Right lobe of liver (tissue), 6 donors: ENCODE data around the gene DUS2. TPM values are rescaled to one million over a fixed set of nuclear protein-coding genes. Genes with fewer than 3 reads are reported as not detected.

Source experiments
- ATAC-seq, 4 donors: fragments of 200-7000 bp; cut with Tn5 transposase; one replicate each; pipeline ENCODE4 v1.9.1; 2020; ENCODE audit warnings: mild to moderate bottlenecking in 4 of 4, moderate library complexity in 4 of 4
- DNase-seq, 3 donors: peaks; one replicate each; pipeline ENCODE4 v3.0.0-alpha.2; 2020
- H3K27ac ChIP-seq, 3 donors: fragments of 200-600 bp; one replicate each; pipeline ENCODE4 v1.8.0; 2022
- H3K27me3 ChIP-seq, 2 donors: fragments of 200-600 bp; one replicate each; pipeline ENCODE4 v1.8.0; 2022
- H3K36me3 ChIP-seq, 4 donors: fragments of 200-600 bp; sonication (generic) in 1 of 4; one replicate each; pipeline versions ENCODE4 v1.5.1 to v1.8.0; 2017 to 2022; ENCODE audit warnings: control low read depth in 1 of 4
- H3K4me1 ChIP-seq, 4 donors: fragments of 200-600 bp; sonication (generic) in 1 of 4; one replicate each; pipeline versions ENCODE4 v1.5.1 to v1.8.0; 2017 to 2022; ENCODE audit warnings: control low read depth in 1 of 4
- H3K4me3 ChIP-seq, 3 donors: fragments of 200-600 bp; one replicate each; pipeline ENCODE4 v1.8.0; 2022
- H3K9me3 ChIP-seq, 4 donors: fragments of 200-600 bp; sonication (generic) in 1 of 4; one replicate each; pipeline versions ENCODE4 v1.5.1 to v1.8.0; 2017 to 2022; ENCODE audit warnings: control low read depth in 1 of 4
- CTCF ChIP-seq, 4 donors: fragments of 200-600 bp in 3 of 4; fragments of 450-650 bp in 1 of 4; IDR thresholded peaks; one replicate each; pipeline versions ENCODE4 v1.5.1 to v1.8.0; 2016 to 2022; ENCODE audit warnings: antibody characterized with exemption in 4 of 4, mild to moderate bottlenecking in 2 of 4
- POLR2A ChIP-seq: fragments of 450-650 bp; IDR thresholded peaks from one replicate; pipeline ENCODE4 v1.6.1; 2017; ENCODE audit warnings: antibody characterized with exemption, mild to moderate bottlenecking
- WGBS: methylation state at CpG from one replicate; pipeline ENCODE4 v1.1.6; 2018; ENCODE audit warnings: low coverage, low lambda C conversion rate; ENCODE audit not compliant: insufficient coverage; ENCODE audit errors: missing lambda C conversion rate; 5-methylcytosine and 5-hydroxymethylcytosine counted together
- intact Hi-C, 2 donors: fragments of 100-400 bp; cut with DNase I; formaldehyde crosslinking; loops; one replicate each; pipeline versions ENCODE4 v1.11.2 to v1.14.1; 2022
- total RNA-seq, 6 experiments: library from RNA; depleted of rRNA in 2 of 6; stranded (reverse); fragments of >200 nt in 2 of 6; fragmentation: NEBNext Ultra II Directional in 3 of 6; extraction: Animal tissue kit (Norgen Biotek cat#: 25700) in 3 of 6; gene quantifications; one replicate each; pipeline versions ENCODE4 v1.1.0 to v1.2.4, GENCODE V29; 2016 to 2023
- donor health status: DM: no; HTN: yes; CAD: no.
- donor health status: DM: no; HTN: no; CAD: no.
- donor health status: DM: no; HTN: no; CAD: no.
- donor health status: DM: no; HTN: yes; CAD: no.
- donor health status: DM: no; HTN: yes; CAD: no.

The DUS2 gene
- total RNA-seq, 6 experiments from 2014 or later, result 7.9 to 16.4 (median 9.2) TPM

DNA sequence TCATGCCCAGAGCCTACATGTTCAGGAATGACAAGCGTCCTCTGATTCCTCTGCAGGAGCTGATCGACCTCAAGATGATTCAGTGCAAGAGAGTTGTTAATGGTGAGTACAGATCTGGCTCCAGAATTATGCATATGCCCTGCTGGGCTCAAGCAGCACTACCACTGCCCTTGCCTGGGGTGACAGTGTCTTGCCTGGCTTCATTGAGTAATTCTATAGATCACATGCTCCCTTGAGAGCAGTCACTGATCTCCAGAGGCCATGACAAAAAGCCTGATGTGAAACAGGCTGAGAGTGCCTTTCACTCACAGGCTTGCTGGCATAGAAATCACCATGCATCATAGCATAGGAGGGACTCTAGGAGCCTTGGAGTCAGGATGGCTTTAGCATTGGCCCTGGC, 26.4 kb downstream of the DUS2 start:
- Histone ChIP-seq H3K4me1 (peaks cover 0 to 13% (median 0%) of the 10 kb centered on the region in 4 donors), H3K36me3 (peaks cover 0 to 13% (median 0%) of the 10 kb centered on the region in 4 donors), H3K9me3 (no peaks in the 10 kb centered on the region), H3K27me3 (no peaks in the 10 kb centered on the region), H3K4me3 (no peak overlapping the region), H3K27ac (no peak overlapping the region)
- intact Hi-C loops, result no loop called here
- DNase-seq, result no peak
- 100% methylated on average over 2 of the region's 2 CpGs for WGBS
- ATAC-seq, result no peak
- TF ChIP-seq CTCF (IDR thresholded peaks at IDR 0.05) (no peak), POLR2A (no peak)

DNA sequence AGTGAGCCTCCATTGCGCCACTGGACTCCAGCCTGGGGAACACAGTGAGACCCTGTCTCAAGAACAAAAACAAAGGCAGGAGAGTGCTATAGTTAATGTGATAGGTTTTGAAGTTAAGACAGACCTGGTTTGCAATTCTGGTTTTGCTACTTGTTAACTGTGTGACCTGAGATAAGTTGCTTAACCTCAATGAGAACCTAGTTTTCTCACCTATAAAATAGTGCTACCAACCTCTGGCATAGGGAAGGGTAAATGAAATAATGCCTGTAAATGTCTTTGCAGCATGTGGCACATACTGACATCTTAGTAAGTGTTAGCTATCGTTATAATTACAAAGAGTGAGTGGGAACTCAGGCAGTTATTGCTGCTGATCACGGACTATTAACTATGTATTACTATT, 32.3 kb downstream of the DUS2 start:
- WGBS, result 79% methylated on average over 2 of the region's 3 CpGs
- TF ChIP-seq POLR2A, result no peak
- no peak for TF ChIP-seq CTCF (IDR thresholded peaks at IDR 0.05)
- no peak overlapping the region for H3K4me3 ChIP-seq
- H3K36me3 ChIP-seq, result peaks cover 0 to 7% (median 0%) of the 10 kb centered on the region in 4 donors
- H3K9me3 ChIP-seq, result no peaks in the 10 kb centered on the region
- H3K27ac ChIP-seq, result no peak overlapping the region
- ATAC-seq, result no peak
- H3K27me3 ChIP-seq, result no peaks in the 10 kb centered on the region
- no peak for DNase-seq
- peaks cover 0 to 10% (median 0%) of the 10 kb centered on the region in 4 donors for H3K4me1 ChIP-seq
- intact Hi-C loops, result no loop called here

DNA sequence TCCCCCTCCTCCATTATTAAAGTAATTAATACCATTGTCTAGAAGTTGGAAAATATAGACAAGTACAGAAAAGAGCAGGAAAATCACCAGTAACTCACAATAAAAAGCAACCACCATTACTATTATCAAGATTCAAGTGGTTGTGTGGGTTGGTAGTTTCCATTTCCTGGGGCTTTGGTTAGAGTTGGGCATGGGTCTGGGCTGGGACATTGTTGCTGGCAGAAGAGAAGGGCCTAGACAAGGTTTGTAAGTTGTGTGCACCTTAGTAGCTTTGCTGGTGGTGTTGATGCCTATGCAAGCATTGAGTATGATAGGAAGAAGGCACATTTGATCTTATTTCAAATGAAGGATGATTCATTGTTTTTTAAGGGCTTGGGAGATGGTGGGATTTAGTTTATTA, 36.7 kb downstream of the DUS2 start:
- H3K4me3 ChIP-seq, result no peak overlapping the region
- H3K9me3 ChIP-seq, result no peaks in the 10 kb centered on the region
- no peak overlapping the region for H3K27ac ChIP-seq
- intact Hi-C loops, result no loop called here
- ATAC-seq (no peak), DNase-seq (no peak)
- no peaks in the 10 kb centered on the region for H3K4me1 ChIP-seq
- TF ChIP-seq CTCF (IDR thresholded peaks at IDR 0.05) (no peak), POLR2A (no peak)
- no peaks in the 10 kb centered on the region for H3K36me3 ChIP-seq
- no peaks in the 10 kb centered on the region for H3K27me3 ChIP-seq

DNA sequence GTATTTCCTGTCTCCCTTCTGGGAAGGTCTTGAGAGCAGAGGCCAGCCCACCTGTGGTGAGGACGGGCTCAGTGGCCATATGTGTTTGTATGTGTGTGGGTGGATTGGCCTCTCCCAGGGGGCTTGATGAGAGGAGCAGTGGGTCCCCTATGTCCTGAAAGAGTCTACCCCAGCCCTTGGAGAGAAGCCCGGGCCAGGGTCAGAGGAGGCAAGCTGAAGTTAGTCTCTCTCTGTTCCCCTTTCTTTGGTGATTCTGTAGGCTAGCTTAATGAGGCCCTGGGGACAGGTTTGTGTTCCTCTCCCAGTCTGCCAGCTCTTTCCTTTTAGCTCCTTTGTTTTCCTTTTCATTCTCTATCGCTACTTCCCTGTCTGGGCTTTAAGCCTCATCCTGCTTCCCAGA, 38.3 kb downstream of the DUS2 start:
- no peak for TF ChIP-seq POLR2A
- TF ChIP-seq CTCF (IDR thresholded peaks at IDR 0.05), result no peak
- H3K27ac ChIP-seq, result no peak overlapping the region
- WGBS, result 100% methylated on average over 2 of the region's 3 CpGs
- DNase-seq, result no peak
- no peaks in the 10 kb centered on the region for H3K4me1 ChIP-seq
- ATAC-seq, result no peak
- H3K27me3 ChIP-seq, result no peaks in the 10 kb centered on the region
- H3K4me3 ChIP-seq, result no peak overlapping the region
- intact Hi-C loops, result no loop called here
- H3K9me3 ChIP-seq, result no peaks in the 10 kb centered on the region
- peaks cover 0 to 2% (median 0%) of the 10 kb centered on the region in 4 donors for H3K36me3 ChIP-seq

DNA sequence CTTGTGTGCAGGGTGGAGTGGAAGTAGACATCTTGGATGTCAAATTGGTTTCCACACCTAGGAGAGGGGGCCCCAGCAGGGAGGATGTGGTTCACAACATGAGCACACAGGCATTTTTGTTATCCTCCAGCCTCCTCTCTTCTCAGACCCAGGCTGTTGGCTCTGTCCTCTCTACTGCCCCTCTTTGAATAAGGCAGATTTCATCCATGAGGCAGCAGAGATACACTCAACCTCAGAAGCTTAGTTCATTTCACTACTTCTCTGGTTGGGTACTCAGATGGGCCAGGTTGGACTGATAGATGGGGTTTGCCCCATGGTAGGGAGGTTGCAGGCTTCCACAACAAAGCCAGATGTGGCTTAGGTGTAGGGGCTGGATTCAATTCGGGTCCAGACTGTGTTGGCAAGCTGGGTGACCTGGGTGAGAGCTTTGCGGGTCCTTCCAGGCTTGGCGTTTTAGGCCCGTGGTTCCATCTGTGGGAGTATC, 39.9 kb downstream of the DUS2 start:
- Histone ChIP-seq H3K27ac (no peak overlapping the region), H3K4me1 (no peaks in the 10 kb centered on the region), H3K9me3 (no peaks in the 10 kb centered on the region), H3K4me3 (no peak overlapping the region), H3K27me3 (no peaks in the 10 kb centered on the region), H3K36me3 (peaks cover 0 to 4% (median 0%) of the 10 kb centered on the region in 4 donors)
- ATAC-seq, result peak in 2 of 4 donors; percentile 13 to 16
- intact Hi-C loops, result no loop called here
- no peak for TF ChIP-seq POLR2A
- TF ChIP-seq CTCF (IDR thresholded peaks at IDR 0.05), result no peak
- WGBS, result 87% methylated on average over 4 of the region's 4 CpGs
- DNase-seq, result no peak
